ENCODE results near the gene MX1. TPM values are rescaled to one million over a fixed set of nuclear protein-coding genes. Genes with fewer than 3 reads are reported as not detected.
A peak's percentile ranks its signal among the peaks of the same experiment; 100 is the strongest.

The MX1 gene
- total RNA-seq, 1 experiment from 2014 or later: 11.4 TPM

DNA sequence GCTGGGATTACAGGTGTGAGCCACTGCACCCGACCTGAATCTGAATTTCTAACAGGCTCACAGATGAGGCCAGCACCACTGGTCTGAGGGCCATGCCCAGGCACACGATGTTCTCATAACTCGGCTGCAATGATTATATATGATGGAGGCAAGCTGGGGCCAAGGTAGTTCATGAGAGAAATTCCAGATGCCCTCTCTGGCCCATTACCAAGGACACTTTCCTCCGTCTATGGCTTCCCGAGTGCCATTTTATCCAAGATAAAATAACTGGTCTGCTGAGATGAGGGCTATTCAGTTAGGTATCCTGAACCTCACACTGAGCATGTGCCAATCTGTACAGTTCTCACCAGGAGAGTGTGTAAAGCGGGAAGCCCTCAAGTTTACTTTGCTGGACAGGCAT is 65.4 kb downstream of the MX1 start:
- DNase-seq (ENCODE audit: low spot score): no peak

DNA sequence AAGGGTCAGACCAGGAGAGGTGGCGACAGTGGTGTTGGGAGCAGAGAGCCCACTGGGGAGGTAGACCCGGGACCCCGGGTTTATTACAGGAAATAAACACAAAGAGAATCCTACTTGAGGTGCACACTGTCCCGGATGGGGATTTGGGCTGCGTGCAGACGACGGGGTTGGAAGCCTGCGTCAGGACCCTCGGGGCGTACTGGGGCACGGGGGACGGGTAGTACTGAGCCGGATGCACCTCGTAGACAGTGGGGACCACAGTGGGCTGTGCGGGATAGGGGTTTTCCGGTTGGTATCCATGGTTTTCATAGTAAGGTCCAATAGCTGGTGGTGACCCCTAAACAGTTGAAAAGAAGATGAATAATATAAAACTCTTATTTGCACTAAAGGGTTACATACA is 68.2 kb downstream of the MX1 start:
- DNase-seq (ENCODE audit: low spot score): no peak

DNA sequence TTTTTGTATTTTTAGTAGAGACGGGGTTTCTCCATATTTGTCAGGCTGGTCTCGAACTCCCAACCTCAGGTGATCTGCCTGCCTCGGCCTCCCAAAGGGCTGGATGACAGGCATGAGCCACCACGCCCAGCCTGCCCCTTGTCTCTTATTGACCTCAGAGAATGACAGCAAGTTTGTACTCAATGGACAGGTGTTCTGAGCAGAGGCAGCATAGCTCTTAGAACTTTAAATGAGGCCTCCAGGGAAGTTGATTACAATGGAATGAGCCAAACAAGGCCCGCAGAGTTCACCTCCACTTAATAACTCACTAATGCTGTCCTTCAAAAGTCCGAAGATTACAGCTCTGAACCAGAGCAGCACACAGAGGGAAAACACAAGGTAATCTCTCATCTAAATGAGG is 71.0 kb downstream of the MX1 start:
- no peak for DNase-seq (ENCODE audit: low spot score)

GRCh38 chr21:41497788-41498187 is 71.7 kb downstream of the MX1 start:
- DNase-seq (ENCODE audit: low spot score): no peak

GRCh38 chr21:41499920-41500319 is 73.9 kb downstream of the MX1 start:
- DNase-seq (ENCODE audit: low spot score): no peak

DNA sequence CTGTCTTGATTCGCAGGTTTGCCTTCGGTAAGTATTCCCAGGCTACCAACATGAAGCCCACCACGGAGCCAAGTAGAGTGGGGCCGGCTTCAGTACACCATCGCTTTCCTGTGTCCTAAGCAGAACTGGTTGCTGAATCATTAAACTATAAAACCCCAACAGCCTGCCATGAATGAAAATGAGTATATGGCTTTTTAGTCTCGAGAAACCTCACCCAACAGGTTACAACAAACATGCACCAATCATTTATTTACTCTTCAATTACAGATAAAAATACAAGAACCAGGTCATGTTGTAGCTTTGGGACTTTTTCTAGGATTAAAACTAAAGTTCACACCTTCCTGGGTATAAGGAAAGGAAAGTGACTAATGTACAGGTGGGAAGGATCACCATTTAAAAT is 74.3 kb downstream of the MX1 start:
- no peak for DNase-seq (ENCODE audit: low spot score)

DNA sequence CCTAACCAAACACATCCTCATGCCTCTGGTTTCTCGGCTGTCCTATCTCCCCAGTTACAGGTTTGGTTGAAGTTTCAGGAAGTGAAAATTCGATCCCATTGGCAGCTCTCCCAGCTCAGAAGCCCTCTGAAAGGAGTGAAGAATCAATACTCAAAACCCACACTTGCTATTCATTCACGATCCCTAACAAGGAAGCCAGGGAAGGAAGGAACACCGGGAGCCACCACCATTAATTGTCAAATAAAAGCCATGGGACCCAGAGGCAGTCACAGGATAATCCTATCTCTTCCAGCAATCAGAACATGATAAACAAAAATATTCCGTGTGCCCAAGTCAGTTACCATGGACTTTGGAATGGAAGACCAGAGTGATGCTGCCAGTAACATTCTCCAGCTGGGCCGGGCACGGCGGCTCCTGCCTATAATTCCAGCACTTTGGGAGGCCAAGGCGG is 74.9 kb downstream of the MX1 start:
- DNase-seq (ENCODE audit: low spot score): no peak

GRCh38 chr21:41501919-41502318 is 75.9 kb downstream of the MX1 start:
- peak; percentile 89 for DNase-seq (ENCODE audit: low spot score)

GRCh38 chr21:41503331-41503730 is 77.3 kb downstream of the MX1 start:
- no peak for DNase-seq (ENCODE audit: low spot score)

GRCh38 chr21:41504030-41504429 is 78.0 kb downstream of the MX1 start:
- no peak for DNase-seq (ENCODE audit: low spot score)

GRCh38 chr21:41506005-41506594 is 80.1 kb downstream of the MX1 start:
- DNase-seq (ENCODE audit: low spot score): no peak

DNA sequence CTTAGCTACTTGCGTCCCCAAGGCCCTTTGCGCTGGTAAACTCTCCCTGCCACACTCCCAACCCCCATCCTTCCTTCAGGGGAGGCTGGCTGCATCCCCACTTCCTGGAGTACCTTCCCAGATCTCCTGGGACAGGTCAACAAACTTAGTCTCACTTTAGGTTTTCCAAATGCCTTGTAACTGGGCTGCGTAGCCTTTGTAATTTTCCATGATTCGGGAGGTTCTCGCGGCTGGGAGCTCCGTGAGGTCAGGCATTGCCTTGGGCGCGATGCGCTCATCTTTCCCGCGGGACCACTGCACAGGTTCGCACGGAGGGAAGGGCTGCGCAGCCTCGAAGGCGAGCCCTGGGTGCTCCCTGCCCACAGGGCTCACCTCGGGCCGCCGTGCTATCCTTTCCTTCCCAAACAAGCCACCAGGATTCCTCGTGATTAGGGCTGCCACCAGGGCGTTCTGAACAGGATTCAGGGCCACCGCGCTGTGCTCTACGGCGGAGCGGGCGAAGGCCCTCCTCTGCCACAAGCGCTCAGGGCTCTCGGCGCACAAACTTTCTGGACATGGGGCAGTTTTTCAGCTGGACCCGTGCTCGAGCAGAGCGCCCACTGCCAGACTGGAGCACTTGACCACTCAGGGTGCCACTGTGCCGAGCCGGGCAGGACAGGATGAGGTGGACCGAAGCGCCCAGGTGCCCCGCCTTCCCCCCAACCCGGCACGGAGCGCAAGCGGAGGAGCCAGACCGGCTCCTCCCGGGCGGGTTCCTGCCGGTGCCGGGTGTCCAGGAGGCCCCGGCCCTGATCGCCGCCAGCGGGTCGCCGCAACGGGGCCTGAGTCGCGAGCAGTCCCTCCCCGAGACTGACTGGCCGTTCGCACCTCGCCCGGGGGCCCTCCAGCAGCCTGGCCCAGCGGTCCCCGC is 80.8 kb downstream of the MX1 start:
- DNase-seq (ENCODE audit: low spot score): no peak

DNA sequence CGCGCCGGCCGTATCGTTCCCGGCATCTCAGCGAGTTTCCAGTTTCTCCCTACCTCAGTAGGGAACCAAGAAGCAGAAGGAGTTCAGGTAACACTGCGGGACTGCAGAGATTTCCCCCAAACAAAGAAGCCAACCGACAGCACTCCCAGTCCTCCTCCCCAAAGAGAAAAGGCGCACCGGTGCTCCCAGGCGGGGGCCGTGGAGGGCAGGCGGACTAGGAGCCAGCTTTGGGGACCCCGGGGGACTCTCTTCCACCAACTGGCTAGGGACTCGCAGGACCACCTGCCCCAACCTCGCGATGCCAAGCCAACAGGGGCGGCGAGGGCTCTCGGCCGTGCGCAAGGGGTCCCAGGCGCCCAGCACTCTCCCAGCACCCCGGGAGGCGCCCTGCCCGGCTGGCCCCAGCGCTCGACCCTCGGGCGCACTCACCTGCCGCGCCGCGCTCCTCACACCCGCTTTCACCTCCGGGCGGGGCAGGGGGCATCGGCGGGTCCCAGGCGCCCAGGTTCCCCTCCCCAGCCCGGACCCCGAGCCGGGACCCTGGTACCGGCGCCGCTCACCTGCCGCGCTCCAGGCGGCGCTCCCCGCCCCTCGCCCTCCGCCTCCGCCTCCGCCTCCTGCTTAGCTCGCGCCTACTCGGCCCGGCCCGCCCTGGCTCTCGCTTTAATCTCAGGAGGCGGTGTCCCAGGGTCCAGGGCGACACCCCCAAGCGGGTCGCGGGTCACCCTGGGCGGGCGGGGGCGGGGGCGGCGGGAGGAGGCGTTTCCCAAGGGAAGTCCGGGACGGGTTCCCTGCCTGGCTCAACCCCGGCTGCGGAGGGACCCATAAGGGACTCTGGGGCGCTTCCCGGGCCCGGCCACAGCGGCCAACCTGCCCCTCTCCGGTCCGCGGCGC is 81.7 kb downstream of the MX1 start, which contains the start of gene TMPRSS2:
TSS of gene TMPRSS2 (minus strand) at position 638 of the 894 bp plus-strand sequence. CDS start 10,025 bp downstream, outside the sequence.
- no peak for DNase-seq (ENCODE audit: low spot score)

DNA sequence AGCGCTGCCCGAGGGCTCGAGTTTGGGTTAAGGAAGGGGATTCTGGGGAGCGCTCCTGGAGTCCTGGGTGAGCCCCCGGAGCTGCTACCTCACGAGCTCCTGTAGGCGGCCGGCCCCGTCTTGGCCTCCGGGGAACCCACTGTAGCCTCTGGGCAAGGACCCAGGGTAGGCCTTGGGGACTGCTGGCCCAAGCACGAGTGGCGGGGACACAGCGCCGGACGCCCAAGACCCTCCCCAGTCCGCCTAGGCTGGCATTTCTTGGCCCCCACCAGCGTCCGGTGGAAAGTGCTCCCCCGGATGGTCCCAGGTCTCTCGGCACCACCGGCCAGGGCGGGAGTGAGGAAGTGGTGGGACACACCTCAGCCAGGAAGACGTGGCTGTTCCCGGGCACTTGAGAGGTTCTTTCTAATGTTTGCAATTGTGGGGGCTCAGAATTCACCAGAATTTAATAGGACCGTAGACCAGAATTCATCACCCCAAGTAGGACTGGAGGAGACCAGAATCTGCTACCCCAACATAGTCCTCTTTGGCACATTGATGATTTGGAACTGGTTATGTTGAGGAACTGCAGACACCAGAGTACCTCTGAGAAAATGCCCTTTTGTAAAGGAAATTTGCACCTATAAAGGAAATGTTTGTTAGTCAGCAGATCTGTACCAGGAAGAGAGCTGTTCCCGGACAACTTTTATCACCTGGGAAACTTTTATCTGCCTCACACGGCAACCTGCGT is 82.5 kb downstream of the MX1 start:
- DNase-seq (ENCODE audit: low spot score): no peak

Other genes with a start within 250 kb of the MX1 start
- not detected in 2 replicates for gene FAM3B, start 109.4 kb upstream of the MX1 start, total RNA-seq (2014; rRNA removed; shearing (Covaris generic))
- gene MX2, start 64.2 kb upstream of the MX1 start, total RNA-seq (2014; rRNA removed; shearing (Covaris generic)): 9.7 and 13.2 TPM in 2 replicates
- 0.05 TPM in 1 of 2 replicates, not detected in the other for gene TMPRSS2, start 81.9 kb downstream of the MX1 start, total RNA-seq (2014; rRNA removed; shearing (Covaris generic))